Measurements from ENCODE around the gene UBA3.

DNA sequence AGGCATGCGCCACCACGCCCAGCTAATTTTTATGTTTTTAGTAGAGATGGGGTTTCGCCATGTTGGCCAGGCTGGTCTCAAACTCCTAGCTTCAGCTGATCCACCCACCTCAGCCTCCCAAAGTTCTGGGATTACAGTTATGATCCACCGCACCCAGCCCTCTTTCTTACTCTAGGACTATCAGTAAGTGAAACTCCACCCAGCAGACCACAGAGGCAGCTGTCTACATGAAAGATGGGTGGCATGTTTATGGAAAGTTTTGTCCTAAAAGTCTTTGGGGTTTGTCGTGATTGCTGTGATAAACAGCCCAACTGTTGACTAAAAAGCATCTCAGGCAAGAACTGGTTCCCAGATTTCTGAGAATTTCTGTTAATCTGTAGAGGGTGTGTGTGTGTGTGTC, 15.5 kb upstream of the UBA3 start:
- no peak for TF ChIP-seq CTCF (conservative IDR thresholded peaks at IDR 0.05; ENCODE audit: low read length)
- no peak for TF ChIP-seq EZH2phosphoT487 (IDR thresholded peaks at IDR 0.05; ENCODE audit: borderline replicate concordance)
